Gastroesophageal sphincter (tissue), 3 donors: ENCODE data around the gene FAM171A2.

ENCODE experiments used
- POLR2A ChIP-seq, 2 donors: fragments of 450-650 bp; IDR thresholded peaks; one replicate each; pipeline ENCODE4 v1.6.1; 2017; ENCODE audit warnings: antibody characterized with exemption in 2 of 2, mild to moderate bottlenecking in 2 of 2, moderate library complexity in 1 of 2
- TF ChIP-seq, protein P1 (sequence below), 4 experiments: fragments of 200-600 bp in 2 of 4; fragments of 450-650 bp in 2 of 4; sonication (generic) in 1 of 4; IDR thresholded peaks; one replicate each; pipeline ENCODE4 v1.5.1; 2017 to 2019; ENCODE audit warnings: antibody characterized with exemption in 4 of 4, mild to moderate bottlenecking in 2 of 4, moderate library complexity in 2 of 4

DNA sequence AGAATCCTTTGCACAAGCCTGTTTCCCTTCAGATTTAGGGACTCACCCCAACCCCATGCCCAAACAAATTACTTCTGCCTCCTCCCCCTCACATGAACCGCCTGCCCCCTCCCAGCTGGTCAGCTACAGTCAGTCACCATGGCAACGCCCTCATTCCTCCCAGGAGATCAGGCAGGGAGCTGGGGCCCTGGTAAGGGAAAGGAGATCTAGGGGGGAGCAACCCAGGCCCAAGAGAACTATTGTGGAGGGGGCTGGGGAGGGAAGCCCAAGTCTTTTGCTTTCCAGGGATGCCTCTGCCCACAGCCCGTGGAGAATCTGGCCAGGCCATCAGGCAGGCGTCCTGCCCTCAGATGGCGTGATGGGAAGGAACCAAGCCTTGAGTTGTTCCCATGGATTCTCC is 2.8 kb downstream of the FAM171A2 start:
- no peak for TF ChIP-seq POLR2A (IDR thresholded peaks at IDR 0.05)
- TF ChIP-seq, protein P1, sequence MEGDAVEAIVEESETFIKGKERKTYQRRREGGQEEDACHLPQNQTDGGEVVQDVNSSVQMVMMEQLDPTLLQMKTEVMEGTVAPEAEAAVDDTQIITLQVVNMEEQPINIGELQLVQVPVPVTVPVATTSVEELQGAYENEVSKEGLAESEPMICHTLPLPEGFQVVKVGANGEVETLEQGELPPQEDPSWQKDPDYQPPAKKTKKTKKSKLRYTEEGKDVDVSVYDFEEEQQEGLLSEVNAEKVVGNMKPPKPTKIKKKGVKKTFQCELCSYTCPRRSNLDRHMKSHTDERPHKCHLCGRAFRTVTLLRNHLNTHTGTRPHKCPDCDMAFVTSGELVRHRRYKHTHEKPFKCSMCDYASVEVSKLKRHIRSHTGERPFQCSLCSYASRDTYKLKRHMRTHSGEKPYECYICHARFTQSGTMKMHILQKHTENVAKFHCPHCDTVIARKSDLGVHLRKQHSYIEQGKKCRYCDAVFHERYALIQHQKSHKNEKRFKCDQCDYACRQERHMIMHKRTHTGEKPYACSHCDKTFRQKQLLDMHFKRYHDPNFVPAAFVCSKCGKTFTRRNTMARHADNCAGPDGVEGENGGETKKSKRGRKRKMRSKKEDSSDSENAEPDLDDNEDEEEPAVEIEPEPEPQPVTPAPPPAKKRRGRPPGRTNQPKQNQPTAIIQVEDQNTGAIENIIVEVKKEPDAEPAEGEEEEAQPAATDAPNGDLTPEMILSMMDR (IDR thresholded peaks at IDR 0.05) = no peak
